Kidney epithelial cell (primary cell): ENCODE results near the gene PROX1. TPM values are rescaled to one million over a fixed set of nuclear protein-coding genes. Genes with fewer than 3 reads are reported as not detected.

Source experiments
- DNase-seq: peaks from one replicate; pipeline ENCODE4 v3.0.0-alpha.2; 2010; ENCODE audit warnings: low read depth
- H3K27me3 ChIP-seq: 2 replicates; pipeline ENCODE4 v1.6.0; 2011; ENCODE audit warnings: low read length; ENCODE audit not compliant: control insufficient read depth, insufficient read depth
- H3K36me3 ChIP-seq: 2 replicates; pipeline ENCODE4 v1.5.1; 2011; ENCODE audit warnings: low read length; ENCODE audit not compliant: control insufficient read depth, insufficient read depth
- H3K4me3 ChIP-seq: 2 replicates; pipeline ENCODE4 v1.5.1; 2011; ENCODE audit warnings: low read depth, mild to moderate bottlenecking, control low read depth, low read length
- total RNA-seq: library from RNA; depleted of rRNA; stranded (reverse); fragments of >200 nt; gene quantifications from 2 replicates; pipeline ENCODE4 v1.2.3, GENCODE V29; 2015
- TF ChIP-seq, protein P1 (sequence below): IDR thresholded peaks from 2 replicates; pipeline ENCODE4 v1.5.1; 2011; ENCODE audit warnings: mild to moderate bottlenecking, moderate library complexity, low read length, control low read depth, inconsistent platforms; ENCODE audit not compliant: insufficient read depth, poor library complexity, severe bottlenecking

PROX1 gene
- total RNA-seq, 1 donor from 2014 or later: 0.88 TPM

DNA sequence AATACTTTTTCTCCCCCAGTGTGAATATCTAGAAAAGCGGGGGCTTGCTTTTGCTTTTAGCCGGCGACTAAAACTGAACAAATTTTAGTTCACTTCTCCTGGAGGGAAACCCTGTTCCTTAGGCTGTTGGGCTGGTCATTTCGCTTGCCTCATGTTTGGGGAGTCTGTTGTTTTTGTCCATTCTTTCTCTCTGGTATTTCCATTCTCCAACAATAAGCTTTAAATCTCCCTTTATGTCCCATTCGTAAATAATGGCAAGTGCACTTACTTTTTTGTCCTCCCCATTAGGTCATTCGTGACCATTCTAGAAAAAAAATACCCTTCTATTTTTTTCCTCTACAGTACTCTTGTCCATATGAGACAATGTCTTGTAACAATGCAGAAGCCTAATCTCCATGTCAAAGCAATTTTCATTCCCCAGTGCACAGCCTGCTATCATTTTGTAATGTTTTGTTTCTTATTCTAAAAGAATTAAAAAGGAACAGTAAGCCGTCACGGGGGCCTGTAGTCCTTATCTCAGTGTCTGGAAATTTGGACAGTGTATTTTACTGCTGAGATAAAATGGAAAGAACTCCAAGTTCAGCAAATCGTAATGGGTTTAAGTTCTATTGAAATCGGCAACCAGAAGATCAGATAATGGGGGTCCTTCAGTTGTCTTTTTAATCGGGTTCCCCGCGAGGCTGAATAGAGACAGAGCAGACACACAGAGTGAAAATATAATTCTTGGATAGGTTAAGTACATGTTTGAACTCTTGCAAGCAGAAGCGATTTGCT, 21.8 kb downstream of the PROX1 start:
- no peaks in the 10 kb centered on the region for H3K27me3 ChIP-seq

DNA sequence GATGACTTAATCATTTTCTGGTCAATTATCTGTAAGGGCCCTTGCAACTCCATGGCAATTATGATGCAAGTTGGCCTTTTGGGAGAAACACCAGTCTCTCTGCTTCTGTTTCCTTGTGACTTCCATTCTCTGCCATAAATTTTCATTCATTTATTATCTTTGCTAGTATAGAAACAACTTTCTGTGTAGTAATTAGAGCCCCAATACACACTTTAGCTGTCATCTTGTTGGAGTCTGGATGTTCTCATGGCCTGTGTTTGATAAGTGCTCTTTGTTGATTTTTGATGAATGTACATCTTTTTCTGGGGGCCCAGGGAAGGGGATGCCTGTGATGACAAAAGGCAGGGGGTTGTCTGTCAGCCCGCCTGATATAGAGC, 22.4 kb downstream of the PROX1 start:
- Histone ChIP-seq H3K27me3 (no peaks in the 10 kb centered on the region), H3K36me3 (no peaks in the 10 kb centered on the region), H3K4me3 (no peak overlapping the region)
- TF ChIP-seq, protein P1, sequence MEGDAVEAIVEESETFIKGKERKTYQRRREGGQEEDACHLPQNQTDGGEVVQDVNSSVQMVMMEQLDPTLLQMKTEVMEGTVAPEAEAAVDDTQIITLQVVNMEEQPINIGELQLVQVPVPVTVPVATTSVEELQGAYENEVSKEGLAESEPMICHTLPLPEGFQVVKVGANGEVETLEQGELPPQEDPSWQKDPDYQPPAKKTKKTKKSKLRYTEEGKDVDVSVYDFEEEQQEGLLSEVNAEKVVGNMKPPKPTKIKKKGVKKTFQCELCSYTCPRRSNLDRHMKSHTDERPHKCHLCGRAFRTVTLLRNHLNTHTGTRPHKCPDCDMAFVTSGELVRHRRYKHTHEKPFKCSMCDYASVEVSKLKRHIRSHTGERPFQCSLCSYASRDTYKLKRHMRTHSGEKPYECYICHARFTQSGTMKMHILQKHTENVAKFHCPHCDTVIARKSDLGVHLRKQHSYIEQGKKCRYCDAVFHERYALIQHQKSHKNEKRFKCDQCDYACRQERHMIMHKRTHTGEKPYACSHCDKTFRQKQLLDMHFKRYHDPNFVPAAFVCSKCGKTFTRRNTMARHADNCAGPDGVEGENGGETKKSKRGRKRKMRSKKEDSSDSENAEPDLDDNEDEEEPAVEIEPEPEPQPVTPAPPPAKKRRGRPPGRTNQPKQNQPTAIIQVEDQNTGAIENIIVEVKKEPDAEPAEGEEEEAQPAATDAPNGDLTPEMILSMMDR: no peak
- no peak for DNase-seq

More for the DNA sequence above, 21.8 kb downstream of the PROX1 start:
- H3K4me3 ChIP-seq: no peak overlapping the region
- TF ChIP-seq, protein P1: no peak
- no peak for DNase-seq
- no peaks in the 10 kb centered on the region for H3K36me3 ChIP-seq

DNA sequence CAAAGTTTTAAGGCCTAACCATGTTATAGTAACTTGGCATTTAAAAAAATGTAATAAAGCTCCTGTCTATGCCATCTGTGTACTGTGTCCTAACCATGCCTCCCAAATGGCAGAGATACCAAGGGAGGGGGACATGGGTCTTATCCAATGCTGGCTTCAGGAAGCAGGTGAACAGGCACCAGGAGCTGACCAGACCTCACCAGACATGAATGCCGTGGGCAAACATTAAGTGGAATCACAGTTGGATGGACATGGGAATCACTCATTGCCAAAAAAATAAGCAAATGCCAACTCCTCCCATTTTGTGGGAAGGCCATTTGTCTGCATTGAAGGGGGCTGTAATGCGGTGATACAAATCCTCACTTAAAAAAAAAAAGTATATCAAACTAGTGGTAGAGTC, 22.9 kb downstream of the PROX1 start:
- TF ChIP-seq, protein P1: no peak
- Histone ChIP-seq H3K36me3 (no peaks in the 10 kb centered on the region), H3K27me3 (no peaks in the 10 kb centered on the region), H3K4me3 (no peak overlapping the region)
- DNase-seq: no peak

GRCh38 chr1:214012418-214012817, 24.6 kb downstream of the PROX1 start:
- Histone ChIP-seq H3K36me3 (no peaks in the 10 kb centered on the region), H3K4me3 (no peak overlapping the region), H3K27me3 (no peaks in the 10 kb centered on the region)
- DNase-seq: no peak
- TF ChIP-seq, protein P1: no peak

DNA sequence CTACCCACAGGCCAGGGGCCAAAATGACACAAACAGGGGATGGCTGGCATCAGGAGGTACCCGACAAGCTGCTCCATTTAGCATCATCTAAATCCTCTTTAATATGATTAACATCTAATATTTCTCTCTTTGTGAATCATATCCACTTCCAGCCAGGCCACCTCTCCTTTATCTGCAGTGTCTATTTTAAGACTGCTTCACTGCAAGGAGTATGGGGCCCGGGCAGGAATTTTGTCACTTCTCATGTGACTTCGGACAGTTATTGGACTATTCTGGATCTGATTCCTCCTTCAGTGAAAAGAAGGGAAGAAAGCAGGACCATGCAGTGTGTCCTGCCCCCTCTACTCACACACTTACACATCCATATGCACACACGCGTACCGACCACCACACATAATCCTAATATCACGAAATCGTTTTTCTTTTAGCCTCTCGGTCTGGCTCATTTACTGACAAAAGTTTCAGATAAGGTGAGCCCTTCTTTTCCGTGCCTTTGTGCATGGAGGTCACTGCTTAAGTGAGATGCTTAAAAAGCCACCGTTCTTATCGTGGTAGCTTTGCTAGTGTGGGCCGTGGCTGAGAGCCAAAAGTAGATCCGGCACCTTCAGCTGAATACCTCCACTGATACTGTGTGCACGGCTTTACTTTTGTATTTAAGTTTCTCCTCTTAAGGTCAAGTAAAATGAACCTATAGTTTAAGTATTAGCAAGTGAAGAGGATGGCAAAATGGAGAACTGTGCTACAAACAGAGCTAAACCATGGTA, 26.0 kb downstream of the PROX1 start:
- TF ChIP-seq, protein P1: no peak
- no peak for DNase-seq
- no peaks in the 10 kb centered on the region for H3K36me3 ChIP-seq
- no peaks in the 10 kb centered on the region for H3K27me3 ChIP-seq
- no peak overlapping the region for H3K4me3 ChIP-seq
